Activated CD8-positive, alpha-beta memory T cell treated with anti-CD3 and anti-CD28 coated beads, Interleukin-2, amount 50 U/mL, for 24 hours (primary cell): ENCODE data around the gene PSMD4.
"Not testable (repeated sequence)": the region's sequence is repeated elsewhere in the genome, so short reads cannot be mapped to it uniquely, and the experiment has no call there.

ENCODE experiments used
- DNase-seq: peaks from one replicate; pipeline ENCODE4 v3.0.0-alpha.2; 2020; ENCODE audit errors: extremely low read depth

The PSMD4 gene

DNA sequence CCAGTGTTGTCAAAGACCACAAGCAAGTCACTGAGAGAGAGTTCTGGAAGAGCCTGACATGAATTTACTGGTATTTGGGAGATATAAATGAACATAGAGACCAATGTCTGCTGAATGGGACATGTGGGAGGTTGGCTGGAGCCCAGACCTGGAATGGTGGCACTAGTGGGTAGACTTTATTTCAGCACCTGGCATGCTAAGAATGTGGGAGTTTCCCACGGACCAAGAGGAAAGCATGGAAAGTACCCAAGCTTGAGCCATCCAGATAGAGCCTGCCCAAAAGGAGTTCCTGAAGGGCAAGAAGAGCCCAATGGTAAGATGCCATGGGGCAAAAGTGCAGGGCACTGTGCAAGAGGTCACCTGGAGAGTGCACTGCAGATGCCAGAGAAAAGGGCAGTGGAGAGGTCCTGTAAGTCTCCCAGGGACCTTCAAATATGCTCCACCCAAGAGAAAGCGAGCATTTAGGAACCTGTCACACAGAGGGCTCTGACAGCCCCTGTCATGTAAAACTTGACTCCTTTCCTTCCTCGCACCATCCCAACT, 19.5 kb downstream of the PSMD4 start:
- no peak for DNase-seq

GRCh38 chr1:151275341-151275740, 20.8 kb downstream of the PSMD4 start:
- DNase-seq, result not testable (repeated sequence)

DNA sequence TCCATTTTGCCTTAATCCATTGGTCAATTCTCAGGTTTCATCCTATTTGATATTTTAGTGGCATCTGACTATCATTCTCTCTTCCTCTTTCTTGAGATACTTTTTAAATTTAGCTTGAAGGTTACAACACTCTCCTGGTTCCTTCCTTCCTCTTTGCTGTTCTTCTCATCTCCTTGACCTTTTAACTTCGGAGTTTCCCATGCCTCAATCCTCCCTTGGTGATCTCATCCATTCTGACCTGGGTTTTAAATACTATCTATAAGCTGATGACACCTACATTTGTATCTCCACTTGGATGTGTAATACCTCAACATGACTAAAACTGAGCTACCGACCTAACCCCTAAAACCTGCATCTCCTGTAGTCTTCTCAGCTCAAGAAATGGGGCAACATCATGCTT, 22.7 kb downstream of the PSMD4 start:
- DNase-seq, result no peak

- DNase-seq, result peak; percentile 83
Observed at GRCh38 chr1:151281225-151281968, 26.9 kb downstream of the PSMD4 start.

DNA sequence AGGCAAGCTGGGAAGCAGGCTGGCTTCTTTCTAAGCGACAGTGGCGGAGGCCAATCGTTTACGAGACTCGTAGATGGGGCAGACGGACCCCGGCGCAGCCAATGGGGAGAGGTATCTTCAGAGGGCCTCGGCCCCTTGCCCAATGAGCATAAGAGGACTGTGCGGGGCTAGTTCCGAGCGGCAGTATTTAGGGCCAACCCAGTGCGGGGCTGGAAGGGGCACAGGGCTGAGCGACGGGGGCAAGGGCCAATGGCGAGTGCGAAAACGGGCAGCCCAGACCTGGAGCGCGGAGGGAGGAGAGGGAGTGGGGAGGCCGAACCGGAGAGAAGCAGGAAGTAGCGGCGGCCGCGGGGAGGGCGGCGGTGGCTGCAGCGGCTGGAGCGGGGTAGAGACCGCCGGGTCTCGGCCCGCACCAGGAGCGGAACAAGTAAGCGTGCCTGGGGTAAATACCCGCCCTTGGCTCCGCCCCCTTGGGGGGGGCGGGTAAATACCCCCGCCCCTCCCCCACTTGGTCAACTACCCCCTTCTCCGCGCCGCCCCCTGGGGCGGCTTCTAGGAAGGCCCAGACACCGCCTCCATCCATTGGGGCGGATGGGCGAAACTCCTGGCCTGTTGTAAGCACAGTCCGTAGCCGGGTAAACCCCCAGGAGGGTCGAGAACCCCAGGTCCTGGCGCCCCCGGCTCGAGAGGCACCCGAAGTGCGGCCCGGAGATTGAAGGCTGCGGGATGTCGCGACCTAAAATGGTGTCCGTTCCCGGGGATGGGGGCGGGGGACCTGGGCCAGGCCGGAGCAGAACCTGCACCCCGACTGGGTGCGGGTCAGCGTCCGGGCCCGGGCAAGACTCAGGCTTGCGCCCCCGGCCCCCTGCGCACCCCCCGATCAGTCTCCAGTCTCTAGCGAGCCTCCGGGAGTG, 27.7 kb downstream of the PSMD4 start, which contains the start of gene ZNF687:
TSS of gene ZNF687 (plus strand) at position 331 of the 914 bp plus-strand sequence. CDS start 3,993 bp downstream, outside the sequence.
- DNase-seq, result peak; percentile 98

GRCh38 chr1:151282883-151283725, 28.6 kb downstream of the PSMD4 start:
- DNase-seq, result no peak

GRCh38 chr1:151284013-151284577, 29.6 kb downstream of the PSMD4 start:
- no peak for DNase-seq

DNA sequence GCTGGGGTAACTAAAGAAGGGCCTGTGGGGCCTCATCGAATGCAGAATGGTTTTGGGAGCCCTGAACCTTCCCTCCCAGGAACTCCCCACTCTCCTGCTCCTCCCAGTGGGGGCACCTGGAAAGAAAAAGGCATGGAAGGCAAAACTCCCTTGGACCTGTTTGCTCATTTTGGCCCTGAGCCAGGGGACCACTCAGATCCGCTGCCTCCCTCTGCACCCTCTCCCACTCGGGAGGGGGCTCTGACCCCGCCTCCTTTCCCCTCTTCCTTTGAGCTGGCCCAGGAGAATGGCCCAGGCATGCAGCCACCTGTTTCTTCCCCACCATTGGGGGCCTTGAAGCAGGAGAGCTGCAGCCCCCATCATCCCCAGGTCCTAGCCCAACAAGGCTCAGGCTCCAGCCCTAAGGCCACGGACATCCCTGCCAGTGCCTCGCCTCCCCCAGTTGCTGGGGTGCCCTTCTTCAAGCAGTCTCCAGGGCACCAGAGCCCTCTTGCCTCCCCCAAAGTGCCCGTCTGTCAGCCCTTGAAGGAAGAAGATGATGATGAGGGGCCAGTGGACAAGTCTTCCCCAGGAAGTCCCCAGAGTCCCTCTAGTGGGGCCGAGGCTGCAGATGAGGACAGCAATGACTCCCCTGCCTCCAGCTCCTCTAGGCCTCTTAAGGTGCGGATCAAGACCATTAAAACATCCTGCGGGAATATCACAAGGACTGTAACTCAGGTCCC, 32.2 kb downstream of the PSMD4 start:
- DNase-seq, result no peak

GRCh38 chr1:151287341-151287699, 32.8 kb downstream of the PSMD4 start:
- DNase-seq, result no peak

DNA sequence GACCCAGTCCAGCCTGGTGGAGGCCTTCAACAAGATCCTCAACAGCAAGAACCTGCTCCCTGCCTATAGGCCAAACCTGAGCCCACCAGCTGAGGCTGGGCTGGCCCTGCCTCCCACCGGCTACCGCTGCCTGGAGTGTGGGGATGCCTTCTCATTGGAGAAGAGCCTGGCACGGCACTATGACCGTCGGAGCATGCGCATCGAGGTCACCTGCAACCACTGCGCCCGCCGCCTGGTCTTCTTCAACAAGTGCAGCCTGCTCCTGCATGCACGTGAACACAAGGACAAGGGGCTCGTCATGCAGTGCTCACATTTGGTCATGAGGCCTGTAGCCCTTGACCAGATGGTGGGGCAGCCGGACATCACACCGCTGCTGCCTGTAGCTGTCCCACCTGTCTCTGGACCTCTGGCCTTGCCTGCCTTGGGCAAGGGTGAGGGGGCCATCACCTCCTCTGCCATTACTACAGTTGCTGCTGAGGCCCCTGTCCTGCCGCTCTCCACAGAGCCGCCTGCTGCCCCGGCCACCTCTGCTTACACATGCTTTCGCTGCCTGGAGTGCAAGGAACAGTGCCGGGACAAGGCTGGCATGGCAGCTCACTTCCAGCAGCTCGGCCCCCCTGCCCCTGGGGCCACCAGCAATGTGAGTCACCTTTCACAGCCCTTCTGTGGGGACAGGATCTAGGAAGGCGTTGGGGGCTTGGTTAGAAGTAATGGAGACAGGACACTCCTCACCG, 33.4 kb downstream of the PSMD4 start:
- DNase-seq, result no peak

GRCh38 chr1:151288502-151288901, 34.0 kb downstream of the PSMD4 start:
- no peak for DNase-seq

- no peak for DNase-seq
Observed at GRCh38 chr1:151289080-151289935, 34.8 kb downstream of the PSMD4 start.

DNA sequence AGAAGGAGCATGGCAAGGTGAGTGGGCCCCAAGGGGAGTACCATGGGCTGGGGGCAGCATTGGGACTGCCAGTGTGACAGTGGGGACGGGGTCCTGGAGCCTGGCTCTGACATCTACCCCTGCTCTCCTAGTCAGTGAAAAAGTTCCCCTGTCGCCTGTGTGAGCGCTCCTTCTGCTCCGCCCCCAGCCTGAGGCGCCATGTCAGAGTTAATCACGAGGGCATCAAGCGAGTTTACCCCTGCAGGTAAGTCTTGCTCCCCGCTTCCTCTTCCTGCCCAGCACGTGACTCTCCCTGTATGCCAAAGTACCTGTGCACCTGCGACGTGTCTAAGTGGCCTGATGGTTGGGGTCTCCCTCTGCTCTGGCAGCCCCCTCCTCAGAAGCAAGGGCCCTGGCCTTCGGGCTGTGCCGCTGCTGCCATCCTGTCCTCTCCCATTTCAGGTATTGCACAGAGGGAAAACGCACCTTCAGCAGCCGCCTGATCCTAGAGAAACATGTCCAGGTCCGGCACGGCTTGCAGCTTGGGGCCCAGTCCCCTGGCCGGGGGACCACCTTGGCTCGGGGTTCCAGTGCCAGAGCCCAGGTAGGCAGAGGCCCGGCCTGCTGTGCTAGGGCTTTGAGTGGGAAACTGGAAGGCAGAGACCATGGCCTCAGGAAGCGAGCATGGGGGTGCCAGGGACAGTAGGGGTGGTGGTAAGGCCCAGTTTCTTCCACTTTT, 35.6 kb downstream of the PSMD4 start:
- DNase-seq, result no peak

- no peak for DNase-seq
Observed at GRCh38 chr1:151290709-151291303, 36.3 kb downstream of the PSMD4 start.

- no peak for DNase-seq
Observed at GRCh38 chr1:151292207-151293030, 37.9 kb downstream of the PSMD4 start.

GRCh38 chr1:151293093-151293492, 38.6 kb downstream of the PSMD4 start:
- no peak for DNase-seq
